Keratinocyte (primary cell): ENCODE data around the gene IPO11. TPM values are rescaled to one million over a fixed set of nuclear protein-coding genes. Genes with fewer than 3 reads are reported as not detected.

ENCODE experiments used
- DNase-seq: peaks from one replicate; pipeline ENCODE4 v3.0.0-alpha.2; 2011; ENCODE audit warnings: low read depth, missing footprints, low spot score
- FAIRE-seq: peaks from 2 replicates; lab custom pipeline; 2011; peaks lifted over from hg19 to GRCh38; lab: Jason Lieb, UNC
- H2AFZ ChIP-seq: 2 replicates; pipeline ENCODE4 v1.6.0; 2012; ENCODE audit warnings: low read length, control low read depth, inconsistent platforms; ENCODE audit not compliant: control insufficient read depth
- H3K27ac ChIP-seq: 2 replicates; pipeline ENCODE4 v1.5.1; 2011; ENCODE audit warnings: low read length; ENCODE audit not compliant: control insufficient read depth, insufficient read depth
- H3K27me3 ChIP-seq: 3 replicates; pipeline ENCODE4 v1.6.0; 2011; ENCODE audit warnings: low read length; ENCODE audit not compliant: control insufficient read depth, insufficient read depth; ENCODE audit errors: extremely low read depth
- H3K36me3 ChIP-seq, 2 experiments: 2 replicates in 1 of 2; 3 replicates in 1 of 2; pipeline ENCODE4 v1.5.1; 2011; ENCODE audit warnings: low read length in 2 of 2, mild to moderate bottlenecking in 1 of 2; ENCODE audit not compliant: control insufficient read depth in 2 of 2, insufficient read depth in 2 of 2; ENCODE audit errors: extremely low read depth in 1 of 2
- H3K4me1 ChIP-seq: 3 replicates; pipeline ENCODE4 v1.5.1; 2011; ENCODE audit warnings: low read length; ENCODE audit not compliant: control insufficient read depth, insufficient read depth; ENCODE audit errors: extremely low read depth
- H3K4me2 ChIP-seq: 3 replicates; pipeline ENCODE4 v1.6.0; 2011; ENCODE audit warnings: low read depth, low read length; ENCODE audit not compliant: control insufficient read depth, insufficient read depth; ENCODE audit errors: extremely low read depth
- H3K4me3 ChIP-seq, 3 experiments: fragments of 200-600 bp in 1 of 3; sonication (generic) in 1 of 3; 2 replicates in 2 of 3; 3 replicates in 1 of 3; pipeline ENCODE4 v1.5.1; 2011 to 2016; ENCODE audit warnings: low read length in 3 of 3, mild to moderate bottlenecking in 3 of 3, control low read depth in 2 of 3, inconsistent platforms in 1 of 3, low read depth in 1 of 3, mixed read lengths in 1 of 3, mixed run types in 1 of 3, moderate library complexity in 1 of 3; ENCODE audit not compliant: control insufficient read depth in 2 of 3, insufficient read depth in 2 of 3; ENCODE audit errors: extremely low read depth in 1 of 3
- H3K79me2 ChIP-seq: 2 replicates; pipeline ENCODE4 v1.6.0; 2012; ENCODE audit warnings: low read length; ENCODE audit not compliant: control insufficient read depth, insufficient read depth
- H3K9ac ChIP-seq: 3 replicates; pipeline ENCODE4 v1.6.0; 2011; ENCODE audit warnings: low read length; ENCODE audit not compliant: control insufficient read depth, insufficient read depth; ENCODE audit errors: extremely low read depth
- H3K9me1 ChIP-seq: 3 replicates; pipeline ENCODE4 v1.6.0; 2011; ENCODE audit warnings: low read length; ENCODE audit not compliant: control insufficient read depth, insufficient read depth; ENCODE audit errors: extremely low read depth
- H3K9me3 ChIP-seq: 2 replicates; pipeline ENCODE4 v1.5.1; 2012; ENCODE audit warnings: low read depth, low read length; ENCODE audit not compliant: control insufficient read depth
- H4K20me1 ChIP-seq: 3 replicates; pipeline ENCODE4 v1.6.0; 2011; ENCODE audit warnings: low read length; ENCODE audit not compliant: control insufficient read depth, insufficient read depth; ENCODE audit errors: extremely low read depth
- CTCF ChIP-seq, 3 experiments: IDR thresholded peaks in 1 of 3; conservative IDR thresholded peaks in 1 of 3; optimal IDR thresholded peaks in 1 of 3; 2 replicates in 2 of 3; 3 replicates in 1 of 3; pipeline versions ENCODE3 to v1.5.1; 2011; ENCODE audit warnings: low read length in 3 of 3, mild to moderate bottlenecking in 3 of 3, moderate library complexity in 2 of 3, control low read depth in 1 of 3, inconsistent platforms in 1 of 3; ENCODE audit not compliant: insufficient read depth in 2 of 3; ENCODE audit errors: extremely low read depth in 1 of 3
- EZH2 ChIP-seq: IDR thresholded peaks from one replicate; pipeline ENCODE4 v1.6.1; 2012; ENCODE audit warnings: inconsistent platforms, mild to moderate bottlenecking, low read length, moderate library complexity
- dilution Hi-C: fragments of 300-500 bp; cut with MboI; formaldehyde crosslinking; loops from one replicate; pipeline ENCODE4 v1.7.0; 2020; ENCODE audit warnings: low sequenced_read_pairs; ENCODE audit not compliant: extremely low pct_ligation_motif_present
- polyA plus RNA-seq, 5 experiments: library from polyadenylated mRNA; depleted of rRNA in 3 of 5; stranded (reverse) in 3 of 5; stranded (forward) in 1 of 5; unstranded in 1 of 5; fragments of >200 nt; gene quantifications; 1 replicate in 1 of 5; 2 replicates in 3 of 5; 3 replicates in 1 of 5; pipeline versions ENCODE4 v1.2.1 to v1.2.3, GENCODE V29; 2011 to 2012; ENCODE audit warnings: missing spikeins in 2 of 5, low read depth in 1 of 5, low replicate concordance in 1 of 5

IPO11 gene
- polyA plus RNA-seq, 1 donor (not counting 4 experiments of a cell fraction or from before 2014, with no cell fraction given): 34.7 TPM

GRCh38 chr5:62643556-62644451 is 231.2 kb downstream of the IPO11 start:
- Histone ChIP-seq H4K20me1 (no peaks in the 10 kb centered on the region), H3K79me2 (no peaks in the 10 kb centered on the region), H3K4me3 (no peak overlapping the region), H2AFZ (no peak overlapping the region), H3K4me1 (no peaks in the 10 kb centered on the region), H3K9ac (no peak overlapping the region), H3K4me2 (no peak overlapping the region), H3K9me1 (no peaks in the 10 kb centered on the region), H3K27ac (no peak overlapping the region), H3K36me3 (no peaks in the 10 kb centered on the region), H3K9me3 (no peaks in the 10 kb centered on the region), H3K27me3 (no peaks in the 10 kb centered on the region)
- no peak for TF ChIP-seq CTCF (optimal IDR thresholded peaks at IDR 0.05 in 1 of 3, IDR thresholded peaks at IDR 0.05 in 1 of 3, conservative IDR thresholded peaks at IDR 0.05 in 1 of 3; ENCODE audit: extremely low read depth in 1 of 3, insufficient read depth in 2 of 3, low read length in 3 of 3)
- no peak for TF ChIP-seq EZH2
- no peak for DNase-seq
- FAIRE-seq: no peak
- dilution Hi-C loops: no loop called here

- Histone ChIP-seq H3K4me1 (no peaks in the 10 kb centered on the region), H3K4me3 (no peak overlapping the region), H3K9me3 (no peaks in the 10 kb centered on the region), H3K79me2 (no peaks in the 10 kb centered on the region), H4K20me1 (no peaks in the 10 kb centered on the region), H2AFZ (no peak overlapping the region), H3K4me2 (no peak overlapping the region), H3K36me3 (no peaks in the 10 kb centered on the region), H3K27ac (no peak overlapping the region), H3K27me3 (no peaks in the 10 kb centered on the region), H3K9me1 (no peaks in the 10 kb centered on the region), H3K9ac (no peak overlapping the region)
- FAIRE-seq (no peak), DNase-seq (no peak)
- dilution Hi-C loops: no loop called here
- TF ChIP-seq EZH2 (no peak), CTCF (optimal IDR thresholded peaks at IDR 0.05 in 1 of 3, IDR thresholded peaks at IDR 0.05 in 1 of 3, conservative IDR thresholded peaks at IDR 0.05 in 1 of 3; ENCODE audit: extremely low read depth in 1 of 3, insufficient read depth in 2 of 3, low read length in 3 of 3) (no peak)
Measured at GRCh38 chr5:62645223-62645622, 232.7 kb downstream of the IPO11 start.
